ENCODE results near the gene DKK1.

DKK1 gene

GRCh38 chr10:52313933-52314821 lies at the start of gene DKK1:
Gene DKK1, plus strand, starts transcription at chr10:52314281. Its CDS starts 154 bp downstream, at chr10:52314435.
- peak; percentile 74 for DNase-seq (ENCODE audit: low read depth)
- TF ChIP-seq CTCF (conservative IDR thresholded peaks at IDR 0.05; ENCODE audit: control insufficient read depth, insufficient read depth, low read depth, low read length), result peak; percentile 76
- peak within 1 kb of the TSS; percentile 73 for H3K4me3 ChIP-seq (ENCODE audit: control insufficient read depth, low read depth, low read length)

GRCh38 chr10:52265131-52265926 lies 48.8 kb upstream of the DKK1 start:
- DNase-seq (ENCODE audit: low read depth), result no peak
- H3K4me3 ChIP-seq (ENCODE audit: control insufficient read depth, low read depth, low read length), result no peak overlapping the region
- TF ChIP-seq CTCF (conservative IDR thresholded peaks at IDR 0.05; ENCODE audit: control insufficient read depth, insufficient read depth, low read depth, low read length), result no peak

- no peak for TF ChIP-seq CTCF (conservative IDR thresholded peaks at IDR 0.05; ENCODE audit: control insufficient read depth, insufficient read depth, low read depth, low read length)
- no peak overlapping the region for H3K4me3 ChIP-seq (ENCODE audit: control insufficient read depth, low read depth, low read length)
- no peak for DNase-seq (ENCODE audit: low read depth)
These were observed 47.2 kb upstream of the DKK1 start for GRCh38 chr10:52266858-52267257.

GRCh38 chr10:52268790-52269189 lies 45.3 kb upstream of the DKK1 start:
- DNase-seq (ENCODE audit: low read depth), result no peak
- H3K4me3 ChIP-seq (ENCODE audit: control insufficient read depth, low read depth, low read length), result no peak overlapping the region
- no peak for TF ChIP-seq CTCF (conservative IDR thresholded peaks at IDR 0.05; ENCODE audit: control insufficient read depth, insufficient read depth, low read depth, low read length)

- no peak for TF ChIP-seq CTCF (conservative IDR thresholded peaks at IDR 0.05; ENCODE audit: control insufficient read depth, insufficient read depth, low read depth, low read length)
- H3K4me3 ChIP-seq (ENCODE audit: control insufficient read depth, low read depth, low read length), result no peak overlapping the region
- no peak for DNase-seq (ENCODE audit: low read depth)
These were observed 44.8 kb upstream of the DKK1 start for GRCh38 chr10:52269233-52269632.

- H3K4me3 ChIP-seq (ENCODE audit: control insufficient read depth, low read depth, low read length), result no peak overlapping the region
- no peak for DNase-seq (ENCODE audit: low read depth)
- TF ChIP-seq CTCF (conservative IDR thresholded peaks at IDR 0.05; ENCODE audit: control insufficient read depth, insufficient read depth, low read depth, low read length), result no peak
These were observed 37.9 kb upstream of the DKK1 start for GRCh38 chr10:52276163-52276562.

All from fibroblast of mammary gland (primary cell).